Esophagus mucosa (tissue), 1 donor: ENCODE data around the gene IL16. TPM values are rescaled to one million over a fixed set of nuclear protein-coding genes. Genes with fewer than 3 reads are reported as not detected.
A peak's percentile ranks its signal among the peaks of the same experiment; 100 is the strongest.
"Not testable (repeated sequence)": the region's sequence is repeated elsewhere in the genome, so short reads cannot be mapped to it uniquely, and the experiment has no call there.

Experiments used
- ATAC-seq: fragments of 200-7000 bp; cut with Tn5 transposase; one replicate; pipeline ENCODE4 v1.9.1; 2020
- total RNA-seq: library from RNA; stranded (reverse); gene quantifications from one replicate; pipeline ENCODE4 v1.2.4, GENCODE V29; 2023
- donor health status: DM: yes; HTN: yes; CAD: no.

The IL16 gene
- total RNA-seq, 1 donor from 2014 or later, result 2.7 TPM

DNA sequence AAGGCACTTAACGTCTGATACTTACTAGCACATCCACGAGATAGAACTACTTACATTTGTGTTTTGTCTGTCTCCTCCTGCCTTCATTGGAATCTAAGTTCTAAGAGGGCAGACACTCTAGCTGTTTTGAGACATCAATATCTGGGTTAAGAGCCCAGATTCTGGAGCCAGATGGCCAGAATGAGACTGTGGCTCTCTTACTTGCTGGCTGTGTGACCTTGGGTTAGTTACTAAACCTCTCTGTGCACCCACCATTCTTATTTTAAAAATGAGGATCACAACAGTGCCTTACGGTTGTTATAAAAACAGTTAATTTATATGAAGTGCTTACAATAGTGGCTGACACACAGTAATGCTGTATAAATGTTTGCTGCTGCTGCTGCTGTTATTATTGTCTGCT is 119.6 kb downstream of the IL16 start:
- ATAC-seq, result no peak

DNA sequence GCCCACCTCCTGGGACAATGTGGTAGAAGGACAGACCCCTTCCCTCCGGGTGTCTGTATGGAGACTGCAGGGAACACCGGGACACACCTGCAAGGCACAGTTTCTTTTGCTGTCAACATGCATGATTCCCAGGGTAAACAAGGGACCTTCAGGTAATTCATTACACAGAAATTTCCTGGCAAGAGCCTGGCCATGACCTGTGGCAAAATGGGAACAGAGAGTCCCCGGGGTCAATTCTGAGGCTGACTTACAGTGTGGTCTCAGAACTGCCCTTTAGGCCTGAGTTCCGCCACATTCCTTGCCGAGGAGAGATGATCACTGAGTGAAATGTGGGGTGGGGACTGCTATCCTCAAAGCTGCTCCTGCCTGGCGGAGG is 121.0 kb downstream of the IL16 start:
- ATAC-seq, result no peak

DNA sequence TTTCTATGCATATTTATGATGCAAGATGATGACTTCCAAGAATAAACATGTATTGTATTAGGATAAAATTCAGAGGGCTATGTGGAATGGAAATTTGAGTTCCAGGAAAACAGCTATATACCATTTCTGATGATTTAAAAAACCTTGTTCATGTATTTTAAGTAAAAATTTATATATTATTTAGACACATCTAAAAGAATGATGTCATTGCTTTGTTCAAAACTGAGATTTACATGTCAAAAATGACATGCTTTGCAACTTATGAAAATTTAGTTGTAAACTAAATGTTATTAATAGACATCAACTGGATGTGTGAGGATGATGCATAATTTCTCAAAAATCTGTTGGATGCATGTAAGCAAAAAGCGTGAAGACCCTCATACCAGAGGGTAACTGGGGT is 125.0 kb downstream of the IL16 start:
- no peak for ATAC-seq

DNA sequence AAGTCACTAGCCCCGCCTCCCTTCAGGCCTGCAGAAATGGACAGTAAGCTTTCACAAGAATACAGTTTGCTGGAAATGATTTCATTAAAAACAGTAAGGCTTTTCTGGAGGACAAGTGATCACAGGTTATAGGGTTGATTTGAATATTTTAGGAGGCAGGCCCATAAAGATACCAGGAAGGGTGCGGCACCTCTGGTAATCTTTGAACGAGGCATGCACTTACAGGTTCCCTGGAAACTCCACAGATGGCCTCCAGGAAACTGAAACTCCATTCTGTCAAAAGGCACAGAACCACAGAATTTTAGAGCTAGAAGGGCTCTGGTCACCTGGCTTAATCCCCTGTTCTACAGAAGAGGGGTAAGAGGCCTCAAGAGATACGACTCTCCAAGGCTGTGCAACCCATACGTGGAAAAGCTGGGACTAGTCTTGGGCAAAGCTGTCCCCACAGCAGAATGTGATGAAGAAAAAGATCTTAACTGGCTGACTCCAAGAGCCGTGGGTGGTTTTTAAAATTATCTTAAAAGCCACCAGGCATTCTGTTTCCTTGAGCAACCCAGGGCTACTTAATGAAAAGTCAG is 126.1 kb downstream of the IL16 start:
- peak; percentile 59 for ATAC-seq

DNA sequence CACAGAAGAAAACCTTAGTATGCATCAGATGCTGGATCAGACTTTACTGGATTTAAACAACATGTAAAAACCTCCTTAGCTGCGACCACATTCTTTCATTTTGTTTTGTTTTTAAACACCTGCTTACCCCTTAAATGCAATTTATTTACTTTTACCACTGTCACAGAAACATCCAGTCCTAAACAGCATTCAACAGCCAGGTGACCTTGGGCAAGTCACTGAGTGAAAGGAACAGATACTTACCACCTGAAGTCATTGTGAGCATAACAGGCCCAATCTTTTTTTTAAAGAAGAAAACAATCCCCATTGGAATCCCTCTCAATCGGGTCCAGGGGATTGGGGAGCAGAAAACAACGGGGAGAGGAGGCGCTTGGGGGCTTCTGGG is 126.9 kb downstream of the IL16 start:
- peak; percentile 22 for ATAC-seq

DNA sequence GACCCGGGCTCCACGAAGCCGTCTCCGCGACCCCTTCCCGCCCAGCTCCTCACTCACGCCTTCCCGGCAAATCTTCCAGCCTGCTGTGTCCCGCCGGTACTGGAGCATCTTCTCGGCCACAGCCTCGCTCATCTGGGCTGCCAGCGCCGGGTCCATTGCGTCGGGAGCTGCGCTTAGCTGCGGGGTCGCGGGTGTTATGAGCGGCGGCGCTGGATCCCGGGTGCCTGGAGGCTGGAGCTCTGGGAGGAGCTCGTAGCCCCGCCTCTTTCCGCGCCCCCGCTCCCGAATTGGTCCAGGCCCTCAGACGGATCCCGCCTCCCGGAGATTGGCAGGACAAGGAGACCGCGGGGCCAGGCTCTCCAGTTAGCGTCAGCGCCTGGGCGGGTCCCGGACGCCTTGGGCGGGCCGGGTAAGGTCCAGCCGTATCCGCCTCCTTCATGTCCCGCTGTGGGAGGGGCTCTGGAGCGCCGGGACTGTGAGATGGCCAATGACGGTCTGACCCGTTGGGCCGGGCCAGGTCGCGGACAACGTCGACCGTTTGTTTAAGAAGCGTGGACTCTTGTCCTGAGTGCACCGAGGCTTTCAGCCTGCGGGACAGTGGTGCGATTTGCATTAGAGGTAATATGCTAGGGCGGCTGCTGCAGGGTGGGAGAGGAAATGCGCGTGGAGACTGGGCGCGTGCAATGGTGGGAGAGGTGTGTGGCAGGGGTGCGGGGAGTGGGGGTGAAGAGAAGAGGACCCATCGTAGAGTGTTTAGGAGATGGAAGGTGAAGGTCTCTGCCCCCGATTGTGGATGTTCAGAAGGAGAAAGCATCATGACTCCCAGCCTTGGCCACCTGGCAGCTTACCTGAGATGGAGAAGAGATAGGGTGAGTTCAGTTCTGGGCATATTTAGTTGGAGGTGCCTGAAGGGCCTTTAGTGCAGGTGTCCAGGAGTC is 127.5 kb downstream of the IL16 start, which contains the start of gene STARD5:
Gene STARD5, minus strand, starts transcription at position 198 of the 938 bp plus-strand sequence. Its CDS starts 42 bp downstream, at position 156.
- ATAC-seq, result peak; percentile 99

DNA sequence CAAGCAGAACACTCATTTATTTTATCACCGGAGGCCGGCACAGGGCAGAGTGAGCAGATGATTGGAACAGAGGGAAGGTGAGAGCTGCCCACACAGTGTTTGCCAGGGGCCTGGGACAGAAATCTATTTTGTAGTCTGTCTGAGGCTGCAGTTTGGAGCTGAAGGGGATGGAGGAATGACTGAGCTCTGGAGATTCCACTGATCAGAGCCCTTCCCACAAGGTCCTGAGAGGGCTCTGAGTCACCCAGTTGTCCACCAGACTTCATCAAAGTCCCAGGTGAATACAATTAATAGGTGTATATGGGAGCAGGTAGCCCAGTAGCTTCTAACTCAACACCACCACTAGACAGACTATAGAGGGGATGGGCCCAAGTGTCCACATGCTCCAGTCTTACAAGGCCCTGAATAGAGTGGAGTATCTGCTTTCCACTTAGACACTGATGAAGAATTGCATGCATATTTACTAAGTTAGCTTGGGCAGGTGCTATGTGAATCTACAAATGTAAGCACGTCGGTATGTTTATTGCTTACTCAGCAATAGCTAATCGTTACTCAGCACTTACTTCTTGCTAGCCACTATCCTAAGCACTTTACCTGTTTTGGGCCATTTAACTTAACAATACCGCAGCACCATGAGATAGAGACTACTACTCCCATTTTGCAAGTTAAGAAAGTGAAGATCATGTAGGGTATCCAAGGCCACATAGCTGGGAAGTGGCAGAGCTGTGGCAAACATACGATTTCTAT is 130.0 kb downstream of the IL16 start:
- no peak for ATAC-seq

DNA sequence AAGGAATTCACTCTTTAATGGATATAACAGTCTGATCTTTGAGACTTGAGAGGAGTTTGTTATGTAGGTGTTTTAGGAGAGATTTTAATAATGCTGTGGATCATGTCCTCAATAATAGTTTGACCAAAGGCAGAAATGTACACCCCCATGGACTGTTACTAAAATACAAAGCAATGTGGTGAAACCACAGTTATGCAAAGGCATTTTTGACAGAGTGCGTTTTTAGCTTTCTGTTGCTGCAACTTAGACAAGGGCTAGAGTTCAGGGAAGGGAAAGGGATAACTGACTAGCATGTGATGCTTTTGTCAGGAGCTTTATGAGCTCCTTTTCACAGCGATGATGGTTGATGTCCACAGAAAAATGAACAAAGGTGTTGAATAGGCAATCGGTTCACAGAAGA is 130.8 kb downstream of the IL16 start:
- no peak for ATAC-seq

DNA sequence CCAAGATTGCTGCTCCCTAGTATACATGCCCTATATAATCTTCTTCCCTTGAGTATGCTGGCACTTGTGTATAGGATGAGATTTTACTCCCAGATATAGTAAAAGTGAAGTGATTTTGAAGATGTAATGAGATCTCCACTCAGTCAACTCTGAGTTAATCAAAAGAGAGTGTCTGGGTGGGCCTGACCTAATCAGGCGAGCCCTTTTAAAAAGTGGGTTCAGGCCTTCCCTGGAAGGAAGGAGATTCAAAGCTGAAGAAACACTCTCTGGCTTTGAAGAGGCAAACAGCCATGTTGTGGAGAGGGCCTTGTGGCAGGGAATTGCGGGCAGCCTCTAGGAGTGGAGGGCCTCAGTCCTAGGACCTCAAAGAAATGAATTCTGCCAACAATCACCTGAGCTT is 132.8 kb downstream of the IL16 start:
- no peak for ATAC-seq

DNA sequence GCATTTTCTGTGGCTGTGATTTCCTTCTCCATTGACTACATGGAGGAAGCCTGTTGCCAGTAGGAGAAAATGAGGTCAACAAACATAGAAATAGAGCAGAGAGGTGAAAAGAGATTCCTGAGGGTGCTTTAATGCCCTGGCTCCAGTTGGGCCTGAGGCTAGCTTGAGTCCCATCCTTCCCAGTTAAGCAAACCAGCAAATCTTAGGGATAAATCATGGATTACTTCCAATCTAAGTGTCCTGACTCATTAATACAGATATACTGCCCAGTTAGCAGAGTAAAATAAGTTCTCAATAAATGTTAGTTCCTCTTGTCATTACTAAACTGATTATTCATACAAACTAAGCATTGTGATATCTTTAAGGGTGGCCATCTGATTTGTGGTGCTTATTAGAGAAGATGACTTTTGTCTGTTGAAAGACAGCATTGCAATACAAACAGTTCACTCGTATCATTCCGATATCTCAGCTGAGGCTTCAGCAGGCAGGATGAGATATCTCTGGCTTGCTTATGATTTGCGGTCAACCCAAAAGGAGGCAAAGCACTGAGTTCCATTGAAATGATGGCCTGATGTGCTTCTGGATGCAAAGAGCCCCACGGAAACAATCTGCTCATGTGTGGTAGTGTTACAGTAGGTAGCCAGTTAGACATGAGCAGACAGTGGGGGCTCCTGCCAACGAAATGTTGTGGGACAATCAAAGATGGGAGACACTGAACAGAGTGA is 133.8 kb downstream of the IL16 start:
- ATAC-seq, result no peak

DNA sequence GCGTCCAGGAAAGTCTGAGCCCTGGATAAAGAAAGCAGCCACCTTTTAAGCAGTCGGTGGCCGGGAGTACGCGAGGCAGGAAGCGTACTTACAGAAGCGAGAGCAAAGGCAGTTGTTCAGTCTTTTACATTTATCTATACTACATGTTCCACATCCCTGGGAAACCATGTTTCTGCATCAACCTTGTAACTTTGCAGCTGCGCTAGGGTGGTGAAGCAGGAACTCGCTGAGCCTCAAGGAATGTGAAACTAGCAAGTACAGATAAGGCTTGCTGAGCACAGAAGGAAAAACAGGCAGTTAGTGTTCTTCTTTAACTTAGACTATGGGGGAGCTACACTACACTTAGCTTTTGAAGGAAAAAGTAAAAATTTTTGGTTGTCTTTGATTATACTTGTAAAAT is 134.5 kb downstream of the IL16 start:
- ATAC-seq, result not testable (repeated sequence)

DNA sequence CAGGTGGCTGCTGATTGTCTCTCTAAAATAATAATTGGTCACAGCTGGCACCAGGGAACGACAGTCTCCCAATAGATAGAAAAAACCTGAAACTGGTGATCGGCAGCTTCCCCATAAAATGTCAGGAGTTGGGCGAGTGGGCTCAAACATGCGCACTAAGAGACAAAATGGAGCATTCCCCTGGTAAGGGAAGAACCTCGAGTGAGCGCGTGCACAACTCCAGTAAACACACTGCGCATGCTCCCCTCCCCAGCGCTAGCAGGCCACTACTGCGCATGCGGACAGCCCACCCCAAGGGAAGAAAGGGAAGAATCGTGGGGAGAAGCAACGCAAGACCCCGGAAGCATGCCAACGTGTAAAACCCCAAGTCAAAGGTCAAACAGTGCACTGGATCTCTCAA is 134.9 kb downstream of the IL16 start:
- no peak for ATAC-seq

DNA sequence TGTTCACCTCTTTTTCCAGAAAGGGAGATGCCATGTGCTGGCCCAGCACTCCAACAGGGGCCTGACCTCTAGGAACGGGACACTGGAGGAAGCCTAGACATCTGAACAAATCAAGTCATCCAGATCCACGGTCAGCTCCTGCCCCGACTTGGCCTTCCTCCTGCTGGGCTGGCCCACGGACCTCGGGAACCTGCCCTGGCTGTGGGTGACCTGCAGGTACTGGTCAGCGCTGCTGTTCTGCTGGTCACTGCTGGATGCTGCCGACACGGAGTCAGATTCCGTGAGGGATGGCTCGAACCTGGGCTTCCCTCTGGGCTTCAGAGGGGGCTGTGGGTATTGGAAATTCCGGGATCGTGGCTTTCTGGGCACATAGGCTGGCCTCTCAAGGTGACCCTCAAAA is 135.6 kb downstream of the IL16 start:
- no peak for ATAC-seq

DNA sequence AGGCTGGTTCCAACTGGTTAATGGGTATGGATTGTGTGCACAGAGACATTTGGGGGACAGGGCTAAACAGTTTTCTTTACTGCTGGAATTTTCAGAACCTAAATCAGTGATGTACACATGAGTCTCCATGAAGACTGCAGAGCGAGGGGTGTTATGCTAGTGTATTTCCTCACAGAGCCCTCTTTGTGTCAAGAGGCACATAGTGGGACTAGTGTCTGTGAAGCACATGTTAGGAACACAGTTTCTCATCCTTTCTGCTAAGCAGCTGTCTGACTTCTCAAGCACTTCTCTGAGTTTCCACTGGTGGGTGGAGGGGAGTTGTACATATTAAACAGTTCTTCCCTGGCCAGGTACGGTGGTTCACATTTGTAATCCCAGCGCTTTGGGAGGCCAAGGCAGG is 136.7 kb downstream of the IL16 start:
- no peak for ATAC-seq

DNA sequence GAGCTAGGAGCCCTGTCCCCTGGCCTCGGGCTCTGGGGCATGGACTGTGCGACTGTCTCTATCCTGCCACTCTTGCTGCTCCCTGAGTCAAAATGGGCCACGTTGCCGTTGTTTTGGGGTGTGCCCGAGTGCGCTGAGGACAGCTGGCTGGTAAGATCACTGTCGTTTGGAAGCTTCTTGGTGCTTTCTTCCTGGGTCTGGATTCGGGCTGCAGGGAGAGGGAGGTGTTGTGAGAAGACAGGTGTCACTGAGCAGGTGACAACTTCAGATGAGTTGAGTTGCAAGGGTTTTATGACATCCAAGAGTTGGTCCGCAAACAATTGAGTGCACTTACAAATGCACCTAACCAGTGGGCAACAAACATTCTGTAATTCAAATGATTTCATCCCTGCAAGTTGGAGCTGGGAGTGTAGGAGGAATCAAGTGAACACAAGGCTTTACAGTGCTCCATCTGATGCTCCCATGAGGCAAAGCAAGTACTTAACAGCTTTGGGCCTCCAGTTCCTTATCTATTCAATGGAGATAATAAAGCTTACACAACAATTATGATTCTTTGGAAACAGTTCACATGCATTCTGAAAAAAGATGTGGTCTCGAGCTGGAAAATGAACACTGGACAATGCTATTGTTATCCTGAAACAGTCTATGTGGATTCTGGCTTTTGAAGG is 138.2 kb downstream of the IL16 start:
- no peak for ATAC-seq

DNA sequence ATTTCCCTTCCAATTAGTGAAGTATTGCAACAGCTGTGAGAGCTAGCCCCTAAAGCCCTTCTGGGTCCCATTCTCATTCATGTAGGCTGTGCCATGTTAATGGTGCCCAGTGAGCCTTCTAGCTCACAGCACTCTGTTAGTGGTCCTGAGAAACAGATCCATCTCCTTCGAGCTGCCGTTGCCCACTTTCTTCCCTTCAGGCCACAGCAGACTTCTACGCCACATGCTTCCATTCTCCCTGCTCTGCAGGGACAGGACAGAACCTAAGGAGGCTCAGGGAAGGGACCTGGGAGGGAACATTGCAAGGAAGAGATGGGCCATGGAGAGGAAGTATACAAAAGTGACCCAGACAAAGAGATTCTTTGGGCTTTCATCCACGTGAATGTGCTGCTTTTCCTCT is 139.0 kb downstream of the IL16 start:
- no peak for ATAC-seq

DNA sequence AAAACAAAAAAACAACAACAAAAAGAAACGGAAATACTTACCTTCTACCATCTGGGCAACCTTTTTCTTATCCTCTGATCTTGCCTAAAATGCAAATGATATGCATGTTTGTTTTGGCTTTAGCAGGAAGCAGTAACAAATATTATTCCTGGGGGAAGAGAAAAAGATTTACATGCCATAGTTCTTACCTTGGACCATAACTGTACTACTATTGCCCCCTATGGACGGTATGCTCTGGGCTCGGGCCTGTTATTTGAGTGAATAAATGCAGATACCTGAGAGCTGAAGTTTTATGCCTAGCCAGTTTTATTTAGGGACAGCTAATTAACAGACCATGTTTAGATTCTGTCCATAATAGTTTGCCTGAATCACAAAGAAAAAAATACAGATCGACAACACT is 139.9 kb downstream of the IL16 start:
- ATAC-seq, result no peak

DNA sequence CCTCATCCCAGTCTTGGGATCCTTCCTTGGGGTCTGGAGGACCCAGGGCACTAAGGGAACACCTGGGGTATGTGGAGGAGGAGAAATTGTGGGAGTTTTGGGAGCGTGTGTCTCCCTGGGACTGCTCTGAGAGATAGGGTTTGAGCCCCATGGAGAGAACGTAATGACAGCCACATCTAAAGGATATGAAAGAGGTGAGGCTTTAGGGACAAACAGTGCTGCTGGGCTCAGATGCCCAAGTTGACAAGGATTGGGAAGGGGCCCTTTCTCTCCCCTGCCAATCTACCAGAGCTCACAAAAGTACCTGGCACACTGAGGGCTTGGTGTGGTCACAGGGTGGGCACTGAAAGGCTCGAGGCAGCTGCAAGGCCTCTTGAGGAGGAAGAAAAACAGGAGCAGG is 140.6 kb downstream of the IL16 start:
- ATAC-seq, result no peak

DNA sequence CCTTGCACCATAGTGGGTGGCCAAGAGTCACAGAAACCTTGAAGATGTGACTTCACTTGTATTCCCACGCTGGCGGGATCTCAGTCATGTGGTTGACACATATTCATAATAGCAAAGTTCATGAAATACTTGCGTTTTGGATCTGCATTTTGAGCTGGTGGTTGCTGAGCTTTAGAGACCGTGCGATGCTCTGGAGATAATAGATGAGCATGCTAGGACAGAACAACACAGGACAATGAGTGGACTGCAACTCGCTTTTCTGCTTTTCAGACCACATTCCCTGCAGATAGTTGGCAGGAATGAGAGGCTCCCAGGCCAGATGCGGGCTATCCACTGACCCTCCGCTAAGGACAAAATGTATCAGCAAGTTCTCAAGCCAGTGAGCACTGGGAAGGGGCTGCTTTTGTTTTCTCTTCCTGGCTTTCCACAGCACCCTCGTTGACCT is 141.1 kb downstream of the IL16 start:
- ATAC-seq, result no peak

DNA sequence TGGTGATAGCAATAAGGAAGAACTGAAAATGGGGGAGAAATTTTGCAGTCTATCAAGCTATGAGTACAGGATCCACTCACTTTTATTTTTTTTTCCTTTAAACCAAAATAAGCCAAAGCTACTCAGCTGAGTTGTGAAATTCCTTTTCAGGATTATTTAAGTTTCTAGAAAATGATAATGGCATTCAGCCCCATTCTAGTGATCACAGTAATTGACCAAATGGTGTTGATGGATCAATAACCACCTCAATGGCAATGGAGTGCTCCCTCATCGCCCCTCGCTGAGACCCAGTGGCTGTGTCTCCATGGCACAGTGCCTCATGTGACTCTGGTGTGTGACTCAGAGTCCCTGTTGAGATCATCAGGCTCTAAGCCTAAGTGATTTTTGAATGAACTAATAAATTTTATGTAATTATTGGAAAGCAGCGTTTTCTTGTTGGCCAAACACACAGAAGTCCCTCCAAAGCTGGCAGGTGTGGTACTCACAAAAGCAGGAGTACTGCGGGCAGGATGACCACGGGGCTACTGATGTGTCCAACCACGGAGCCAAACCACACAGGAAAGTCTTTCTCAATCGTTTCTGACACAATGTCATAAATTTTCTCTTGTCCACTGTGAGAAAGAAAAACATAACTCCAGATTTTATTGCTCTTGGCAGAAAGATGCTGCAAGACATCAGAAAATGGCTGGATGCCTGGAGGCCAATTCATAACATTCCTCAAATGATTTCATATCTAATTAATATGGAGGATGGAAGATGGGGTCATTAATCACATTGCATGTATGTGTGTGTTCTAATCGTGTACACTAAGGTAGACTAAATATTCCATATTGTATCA is 141.7 kb downstream of the IL16 start:
- ATAC-seq, result no peak

DNA sequence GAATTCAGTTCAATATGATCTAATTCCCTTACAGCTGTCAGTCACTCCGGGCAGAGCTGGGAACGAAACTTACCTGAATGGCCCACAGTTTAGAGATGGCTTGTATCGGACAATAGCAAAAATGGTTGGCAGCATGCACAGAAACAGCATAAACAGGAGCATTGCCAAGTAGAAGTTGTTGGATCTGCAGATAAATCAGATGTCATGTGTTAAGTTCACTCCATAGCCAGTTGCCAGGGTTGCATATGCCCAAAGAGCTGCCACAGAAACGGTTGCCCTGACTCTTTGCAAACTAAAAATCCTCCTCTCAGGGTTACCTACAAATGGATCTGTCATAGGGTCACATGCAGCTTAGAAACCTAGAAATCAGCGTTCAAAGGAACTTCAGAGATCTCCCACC is 142.6 kb downstream of the IL16 start:
- no peak for ATAC-seq
